Activated naive CD8-positive, alpha-beta T cell treated with anti-CD3 and anti-CD28 coated beads, Interleukin-2, amount 50 U/mL, for 16 hours (primary cell): Measurements from ENCODE around the gene PRRC2A.

Experiments
- DNase-seq: peaks from one replicate; pipeline ENCODE4 v3.0.0-alpha.2; 2020; ENCODE audit warnings: low read depth, low spot score

Gene PRRC2A

DNA sequence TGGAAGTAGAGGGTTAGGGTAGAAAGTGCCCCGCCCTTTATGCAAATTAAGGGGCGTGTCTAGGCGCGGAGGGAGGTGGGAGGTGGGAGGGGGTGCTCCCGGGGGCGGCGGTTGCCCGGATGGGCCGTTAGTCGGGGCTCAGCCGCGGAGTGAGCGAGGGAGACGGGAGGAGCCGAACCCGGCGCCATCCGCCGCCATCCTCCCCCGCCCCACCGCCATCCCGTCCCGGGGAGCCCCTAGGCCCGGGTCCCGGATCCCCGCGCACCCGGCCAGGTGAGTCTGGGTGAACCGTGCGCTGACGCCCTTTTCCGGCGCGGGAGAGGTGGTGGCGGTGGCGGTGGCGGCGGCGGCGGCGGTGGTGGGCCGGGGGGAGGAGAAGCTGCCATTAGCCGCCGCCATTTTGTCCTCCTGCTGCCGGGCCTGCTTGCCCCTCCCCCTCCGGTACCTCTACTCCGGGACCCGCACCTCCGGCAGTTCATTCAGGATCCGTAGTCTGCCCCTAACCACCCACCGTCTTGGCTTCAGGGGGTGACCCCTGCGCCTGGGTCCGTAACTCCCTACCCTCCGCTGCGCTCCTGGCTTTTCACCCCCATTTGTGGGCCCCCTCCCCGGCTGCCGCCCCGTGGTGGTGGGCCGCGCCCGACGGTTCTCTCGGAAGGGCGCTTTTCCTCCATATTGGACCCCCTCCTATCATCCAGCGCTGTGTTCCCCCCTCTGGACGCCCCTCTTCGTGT, at the start of gene PRRC2A:
TSS of gene PRRC2A (plus strand) at position 130 of the 734 bp plus-strand sequence. CDS start 2,075 bp downstream, outside the sequence.
- DNase-seq, result peak; percentile 57

DNA sequence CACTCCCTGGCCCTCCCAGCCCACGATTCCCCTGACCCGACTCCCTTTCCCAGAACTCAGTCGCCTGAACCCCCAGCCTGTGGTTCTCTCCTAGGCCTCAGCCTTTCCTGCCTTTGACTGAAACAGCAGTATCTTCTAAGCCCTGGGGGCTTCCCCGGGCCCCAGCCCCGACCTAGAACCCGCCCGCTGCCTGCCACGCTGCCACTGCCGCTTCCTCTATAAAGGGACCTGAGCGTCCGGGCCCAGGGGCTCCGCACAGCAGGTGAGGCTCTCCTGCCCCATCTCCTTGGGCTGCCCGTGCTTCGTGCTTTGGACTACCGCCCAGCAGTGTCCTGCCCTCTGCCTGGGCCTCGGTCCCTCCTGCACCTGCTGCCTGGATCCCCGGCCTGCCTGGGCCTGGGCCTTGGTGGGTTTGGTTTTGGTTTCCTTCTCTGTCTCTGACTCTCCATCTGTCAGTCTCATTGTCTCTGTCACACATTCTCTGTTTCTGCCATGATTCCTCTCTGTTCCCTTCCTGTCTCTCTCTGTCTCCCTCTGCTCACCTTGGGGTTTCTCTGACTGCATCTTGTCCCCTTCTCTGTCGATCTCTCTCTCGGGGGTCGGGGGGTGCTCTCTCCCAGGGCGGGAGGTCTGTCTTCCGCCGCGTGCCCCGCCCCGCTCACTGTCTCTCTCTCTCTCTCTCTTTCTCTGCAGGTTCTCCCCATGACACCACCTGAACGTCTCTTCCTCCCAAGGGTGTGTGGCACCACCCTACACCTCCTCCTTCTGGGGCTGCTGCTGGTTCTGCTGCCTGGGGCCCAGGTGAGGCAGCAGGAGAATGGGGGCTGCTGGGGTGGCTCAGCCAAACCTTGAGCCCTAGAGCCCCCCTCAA, 48.2 kb upstream of the PRRC2A start, which contains the start of gene LTA:
TSS of gene LTA (plus strand) at position 249 of the 871 bp plus-strand sequence. CDS start at position 703, 454 bp downstream.
- DNase-seq, result peak; percentile 50

DNA sequence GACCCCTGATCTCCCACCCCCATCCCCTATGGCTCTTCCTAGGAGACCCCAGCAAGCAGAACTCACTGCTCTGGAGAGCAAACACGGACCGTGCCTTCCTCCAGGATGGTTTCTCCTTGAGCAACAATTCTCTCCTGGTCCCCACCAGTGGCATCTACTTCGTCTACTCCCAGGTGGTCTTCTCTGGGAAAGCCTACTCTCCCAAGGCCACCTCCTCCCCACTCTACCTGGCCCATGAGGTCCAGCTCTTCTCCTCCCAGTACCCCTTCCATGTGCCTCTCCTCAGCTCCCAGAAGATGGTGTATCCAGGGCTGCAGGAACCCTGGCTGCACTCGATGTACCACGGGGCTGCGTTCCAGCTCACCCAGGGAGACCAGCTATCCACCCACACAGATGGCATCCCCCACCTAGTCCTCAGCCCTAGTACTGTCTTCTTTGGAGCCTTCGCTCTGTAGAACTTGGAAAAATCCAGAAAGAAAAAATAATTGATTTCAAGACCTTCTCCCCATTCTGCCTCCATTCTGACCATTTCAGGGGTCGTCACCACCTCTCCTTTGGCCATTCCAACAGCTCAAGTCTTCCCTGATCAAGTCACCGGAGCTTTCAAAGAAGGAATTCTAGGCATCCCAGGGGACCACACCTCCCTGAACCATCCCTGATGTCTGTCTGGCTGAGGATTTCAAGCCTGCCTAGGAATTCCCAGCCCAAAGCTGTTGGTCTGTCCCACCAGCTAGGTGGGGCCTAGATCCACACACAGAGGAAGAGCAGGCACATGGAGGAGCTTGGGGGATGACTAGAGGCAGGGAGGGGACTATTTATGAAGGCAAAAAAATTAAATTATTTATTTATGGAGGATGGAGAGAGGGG, 47.0 kb upstream of the PRRC2A start:
- DNase-seq, result no peak

DNA sequence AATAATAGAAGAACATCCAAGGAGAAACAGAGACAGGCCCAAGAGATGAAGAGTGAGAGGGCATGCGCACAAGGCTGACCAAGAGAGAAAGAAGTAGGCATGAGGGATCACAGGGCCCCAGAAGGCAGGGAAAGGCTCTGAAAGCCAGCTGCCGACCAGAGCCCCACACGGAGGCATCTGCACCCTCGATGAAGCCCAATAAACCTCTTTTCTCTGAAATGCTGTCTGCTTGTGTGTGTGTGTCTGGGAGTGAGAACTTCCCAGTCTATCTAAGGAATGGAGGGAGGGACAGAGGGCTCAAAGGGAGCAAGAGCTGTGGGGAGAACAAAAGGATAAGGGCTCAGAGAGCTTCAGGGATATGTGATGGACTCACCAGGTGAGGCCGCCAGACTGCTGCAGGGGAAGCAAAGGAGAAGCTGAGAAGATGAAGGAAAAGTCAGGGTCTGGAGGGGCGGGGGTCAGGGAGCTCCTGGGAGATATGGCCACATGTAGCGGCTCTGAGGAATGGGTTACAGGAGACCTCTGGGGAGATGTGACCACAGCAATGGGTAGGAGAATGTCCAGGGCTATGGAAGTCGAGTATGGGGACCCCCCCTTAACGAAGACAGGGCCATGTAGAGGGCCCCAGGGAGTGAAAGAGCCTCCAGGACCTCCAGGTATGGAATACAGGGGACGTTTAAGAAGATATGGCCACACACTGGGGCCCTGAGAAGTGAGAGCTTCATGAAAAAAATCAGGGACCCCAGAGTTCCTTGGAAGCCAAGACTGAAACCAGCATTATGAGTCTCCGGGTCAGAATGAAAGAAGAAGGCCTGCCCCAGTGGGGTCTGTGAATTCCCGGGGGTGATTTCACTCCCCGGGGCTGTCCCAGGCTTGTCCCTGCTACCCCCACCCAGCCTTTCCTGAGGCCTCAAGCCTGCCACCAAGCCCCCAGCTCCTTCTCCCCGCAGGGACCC, 46.1 kb upstream of the PRRC2A start:
- DNase-seq, result no peak

DNA sequence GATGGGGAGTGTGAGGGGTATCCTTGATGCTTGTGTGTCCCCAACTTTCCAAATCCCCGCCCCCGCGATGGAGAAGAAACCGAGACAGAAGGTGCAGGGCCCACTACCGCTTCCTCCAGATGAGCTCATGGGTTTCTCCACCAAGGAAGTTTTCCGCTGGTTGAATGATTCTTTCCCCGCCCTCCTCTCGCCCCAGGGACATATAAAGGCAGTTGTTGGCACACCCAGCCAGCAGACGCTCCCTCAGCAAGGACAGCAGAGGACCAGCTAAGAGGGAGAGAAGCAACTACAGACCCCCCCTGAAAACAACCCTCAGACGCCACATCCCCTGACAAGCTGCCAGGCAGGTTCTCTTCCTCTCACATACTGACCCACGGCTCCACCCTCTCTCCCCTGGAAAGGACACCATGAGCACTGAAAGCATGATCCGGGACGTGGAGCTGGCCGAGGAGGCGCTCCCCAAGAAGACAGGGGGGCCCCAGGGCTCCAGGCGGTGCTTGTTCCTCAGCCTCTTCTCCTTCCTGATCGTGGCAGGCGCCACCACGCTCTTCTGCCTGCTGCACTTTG, 45.1 kb upstream of the PRRC2A start, which contains the start of gene TNF:
TSS of gene TNF (plus strand) at position 231 of the 567 bp plus-strand sequence. CDS start at position 408, 177 bp downstream.
- DNase-seq, result no peak

DNA sequence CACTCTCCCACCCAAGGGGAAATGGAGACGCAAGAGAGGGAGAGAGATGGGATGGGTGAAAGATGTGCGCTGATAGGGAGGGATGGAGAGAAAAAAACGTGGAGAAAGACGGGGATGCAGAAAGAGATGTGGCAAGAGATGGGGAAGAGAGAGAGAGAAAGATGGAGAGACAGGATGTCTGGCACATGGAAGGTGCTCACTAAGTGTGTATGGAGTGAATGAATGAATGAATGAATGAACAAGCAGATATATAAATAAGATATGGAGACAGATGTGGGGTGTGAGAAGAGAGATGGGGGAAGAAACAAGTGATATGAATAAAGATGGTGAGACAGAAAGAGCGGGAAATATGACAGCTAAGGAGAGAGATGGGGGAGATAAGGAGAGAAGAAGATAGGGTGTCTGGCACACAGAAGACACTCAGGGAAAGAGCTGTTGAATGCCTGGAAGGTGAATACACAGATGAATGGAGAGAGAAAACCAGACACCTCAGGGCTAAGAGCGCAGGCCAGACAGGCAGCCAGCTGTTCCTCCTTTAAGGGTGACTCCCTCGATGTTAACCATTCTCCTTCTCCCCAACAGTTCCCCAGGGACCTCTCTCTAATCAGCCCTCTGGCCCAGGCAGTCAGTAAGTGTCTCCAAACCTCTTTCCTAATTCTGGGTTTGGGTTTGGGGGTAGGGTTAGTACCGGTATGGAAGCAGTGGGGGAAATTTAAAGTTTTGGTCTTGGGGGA, 44.4 kb upstream of the PRRC2A start:
- DNase-seq, result no peak

DNA sequence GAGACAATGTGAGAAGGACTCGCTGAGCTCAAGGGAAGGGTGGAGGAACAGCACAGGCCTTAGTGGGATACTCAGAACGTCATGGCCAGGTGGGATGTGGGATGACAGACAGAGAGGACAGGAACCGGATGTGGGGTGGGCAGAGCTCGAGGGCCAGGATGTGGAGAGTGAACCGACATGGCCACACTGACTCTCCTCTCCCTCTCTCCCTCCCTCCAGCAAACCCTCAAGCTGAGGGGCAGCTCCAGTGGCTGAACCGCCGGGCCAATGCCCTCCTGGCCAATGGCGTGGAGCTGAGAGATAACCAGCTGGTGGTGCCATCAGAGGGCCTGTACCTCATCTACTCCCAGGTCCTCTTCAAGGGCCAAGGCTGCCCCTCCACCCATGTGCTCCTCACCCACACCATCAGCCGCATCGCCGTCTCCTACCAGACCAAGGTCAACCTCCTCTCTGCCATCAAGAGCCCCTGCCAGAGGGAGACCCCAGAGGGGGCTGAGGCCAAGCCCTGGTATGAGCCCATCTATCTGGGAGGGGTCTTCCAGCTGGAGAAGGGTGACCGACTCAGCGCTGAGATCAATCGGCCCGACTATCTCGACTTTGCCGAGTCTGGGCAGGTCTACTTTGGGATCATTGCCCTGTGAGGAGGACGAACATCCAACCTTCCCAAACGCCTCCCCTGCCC, 43.5 kb upstream of the PRRC2A start:
- no peak for DNase-seq

DNA sequence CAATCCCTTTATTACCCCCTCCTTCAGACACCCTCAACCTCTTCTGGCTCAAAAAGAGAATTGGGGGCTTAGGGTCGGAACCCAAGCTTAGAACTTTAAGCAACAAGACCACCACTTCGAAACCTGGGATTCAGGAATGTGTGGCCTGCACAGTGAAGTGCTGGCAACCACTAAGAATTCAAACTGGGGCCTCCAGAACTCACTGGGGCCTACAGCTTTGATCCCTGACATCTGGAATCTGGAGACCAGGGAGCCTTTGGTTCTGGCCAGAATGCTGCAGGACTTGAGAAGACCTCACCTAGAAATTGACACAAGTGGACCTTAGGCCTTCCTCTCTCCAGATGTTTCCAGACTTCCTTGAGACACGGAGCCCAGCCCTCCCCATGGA, 42.9 kb upstream of the PRRC2A start:
- no peak for DNase-seq

DNA sequence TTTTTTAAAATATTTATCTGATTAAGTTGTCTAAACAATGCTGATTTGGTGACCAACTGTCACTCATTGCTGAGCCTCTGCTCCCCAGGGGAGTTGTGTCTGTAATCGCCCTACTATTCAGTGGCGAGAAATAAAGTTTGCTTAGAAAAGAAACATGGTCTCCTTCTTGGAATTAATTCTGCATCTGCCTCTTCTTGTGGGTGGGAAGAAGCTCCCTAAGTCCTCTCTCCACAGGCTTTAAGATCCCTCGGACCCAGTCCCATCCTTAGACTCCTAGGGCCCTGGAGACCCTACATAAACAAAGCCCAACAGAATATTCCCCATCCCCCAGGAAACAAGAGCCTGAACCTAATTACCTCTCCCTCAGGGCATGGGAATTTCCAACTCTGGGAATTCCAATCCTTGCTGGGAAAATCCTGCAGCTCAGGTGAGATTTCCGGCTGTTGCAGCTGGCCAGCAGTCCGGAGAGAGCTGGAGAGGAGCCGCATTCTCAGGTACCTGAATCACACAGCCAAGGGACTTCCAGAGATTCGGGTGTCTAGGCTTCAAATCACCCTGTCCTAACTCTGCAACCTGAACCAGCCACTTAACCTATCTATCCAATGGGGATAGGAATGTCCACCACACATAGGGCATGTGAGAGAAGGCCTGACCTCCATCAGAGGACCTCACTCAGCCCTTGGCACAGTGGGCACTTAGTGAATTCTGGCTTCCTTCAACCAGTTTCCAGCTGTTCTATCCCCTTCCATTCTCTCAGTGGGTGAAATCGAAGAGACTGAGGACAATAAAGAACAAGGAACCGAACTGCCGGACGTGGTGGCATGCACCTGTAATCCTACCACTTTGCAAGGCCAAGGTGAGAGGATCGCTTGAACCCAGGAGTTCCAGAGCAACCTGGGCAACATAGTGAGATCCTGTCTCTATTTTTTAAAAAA, 42.1 kb upstream of the PRRC2A start:
- no peak for DNase-seq

DNA sequence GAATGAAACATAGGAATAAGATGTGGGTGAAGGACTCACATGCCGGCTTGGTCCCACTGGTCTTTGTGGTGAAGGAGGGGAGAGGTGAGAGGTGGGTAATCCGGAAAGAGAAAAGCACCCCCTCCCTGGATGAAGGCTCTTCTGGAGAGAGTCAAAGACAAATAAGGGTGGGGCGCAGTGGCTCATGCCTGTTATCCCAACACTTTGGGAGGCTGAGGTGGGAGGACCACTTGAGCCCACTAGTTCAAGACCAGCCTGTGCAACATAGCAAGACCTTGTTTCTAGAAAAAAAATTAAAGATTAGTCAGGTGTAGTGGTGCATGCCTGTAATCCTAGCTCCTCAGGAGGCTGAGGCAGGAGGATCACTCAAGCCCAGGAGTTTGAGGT, 41.4 kb upstream of the PRRC2A start:
- DNase-seq, result no peak

DNA sequence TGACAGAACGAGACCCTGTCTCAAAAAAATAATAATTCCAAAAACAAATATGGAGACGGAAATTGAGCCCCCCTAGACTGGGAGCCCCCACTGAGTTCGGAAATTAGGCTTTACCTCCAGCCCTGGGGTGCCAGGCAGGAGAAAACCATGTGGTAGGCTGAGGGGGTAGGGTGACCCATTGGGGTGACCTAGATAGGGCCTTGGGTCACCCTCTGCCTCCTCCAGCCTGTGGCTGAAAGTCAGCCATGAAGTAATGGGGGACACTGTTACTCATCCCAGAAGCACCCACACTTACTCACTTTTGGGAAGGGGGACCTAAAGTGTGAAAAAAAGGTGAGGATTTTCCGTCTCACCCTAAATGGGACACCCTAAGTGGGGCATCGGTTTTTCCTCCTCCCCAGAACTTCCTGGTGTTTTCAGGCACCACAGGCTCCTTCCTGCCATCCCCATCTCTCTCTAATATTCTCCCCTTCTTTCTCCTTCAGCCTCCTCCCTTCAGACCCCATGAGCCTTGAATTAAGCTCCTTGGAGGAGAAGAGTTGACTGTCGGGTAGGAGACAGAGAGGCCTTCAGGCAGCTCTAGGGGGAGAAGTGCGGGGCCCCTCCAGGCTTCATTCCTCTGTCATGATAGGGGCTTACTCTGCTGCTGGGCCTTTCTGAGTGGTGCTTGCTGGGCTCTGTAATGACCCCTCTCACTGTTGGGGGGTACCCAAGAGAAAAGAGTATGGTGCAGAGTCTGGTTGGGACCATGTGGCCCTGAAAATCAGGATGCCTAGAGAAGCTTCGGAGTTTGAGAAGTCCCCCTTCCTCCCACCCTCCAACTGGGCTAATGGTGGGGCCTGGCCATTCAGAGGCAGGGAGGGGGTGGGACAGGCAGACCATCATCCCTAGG, 40.7 kb upstream of the PRRC2A start:
- DNase-seq, result no peak

DNA sequence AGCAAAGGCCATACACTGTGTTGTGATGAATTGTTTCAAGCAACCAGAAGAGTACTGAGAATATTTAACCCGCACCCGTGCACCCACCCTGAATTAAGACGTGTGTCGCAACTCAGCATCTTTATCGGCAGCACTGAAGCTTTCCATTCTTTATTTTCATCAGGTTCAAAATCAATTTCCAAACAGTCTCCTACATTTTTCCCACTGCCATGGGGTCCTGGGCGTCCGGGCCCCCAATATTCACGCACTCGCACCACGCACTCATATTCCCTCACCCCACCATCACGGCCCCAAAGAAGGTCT, 40.1 kb upstream of the PRRC2A start:
- DNase-seq, result no peak

DNA sequence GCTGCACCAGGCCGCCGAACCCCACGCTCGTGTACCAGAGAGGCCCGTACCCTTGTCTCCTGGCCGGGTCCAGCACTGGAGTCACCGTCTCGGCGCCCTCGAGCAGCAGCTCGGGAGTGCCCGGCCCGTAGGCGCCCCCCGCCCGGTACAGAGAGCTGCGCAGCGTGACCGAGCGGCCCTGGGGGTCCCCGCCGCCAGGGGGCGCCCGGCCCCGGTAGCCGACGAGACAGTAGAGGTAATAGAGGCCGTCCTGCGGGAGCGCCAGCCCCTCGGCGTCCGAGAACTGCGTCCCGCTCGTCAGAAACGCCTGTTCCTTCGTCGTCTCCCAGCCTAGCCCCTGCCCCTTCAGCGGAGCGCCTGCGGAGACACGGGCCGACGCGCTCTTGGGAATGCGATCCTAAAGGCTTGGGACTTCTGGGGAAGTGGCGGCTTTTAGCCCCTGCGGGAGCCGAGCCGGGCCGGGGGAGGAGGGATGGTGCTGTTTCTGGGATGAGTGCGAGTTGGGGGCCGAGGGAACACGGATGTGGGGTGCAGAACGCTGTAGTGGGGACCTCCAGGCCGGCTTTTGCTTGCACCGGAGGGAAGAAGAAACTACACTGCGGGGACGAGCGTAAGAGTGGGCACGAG, 39.6 kb upstream of the PRRC2A start:
- peak; percentile 75 for DNase-seq

DNA sequence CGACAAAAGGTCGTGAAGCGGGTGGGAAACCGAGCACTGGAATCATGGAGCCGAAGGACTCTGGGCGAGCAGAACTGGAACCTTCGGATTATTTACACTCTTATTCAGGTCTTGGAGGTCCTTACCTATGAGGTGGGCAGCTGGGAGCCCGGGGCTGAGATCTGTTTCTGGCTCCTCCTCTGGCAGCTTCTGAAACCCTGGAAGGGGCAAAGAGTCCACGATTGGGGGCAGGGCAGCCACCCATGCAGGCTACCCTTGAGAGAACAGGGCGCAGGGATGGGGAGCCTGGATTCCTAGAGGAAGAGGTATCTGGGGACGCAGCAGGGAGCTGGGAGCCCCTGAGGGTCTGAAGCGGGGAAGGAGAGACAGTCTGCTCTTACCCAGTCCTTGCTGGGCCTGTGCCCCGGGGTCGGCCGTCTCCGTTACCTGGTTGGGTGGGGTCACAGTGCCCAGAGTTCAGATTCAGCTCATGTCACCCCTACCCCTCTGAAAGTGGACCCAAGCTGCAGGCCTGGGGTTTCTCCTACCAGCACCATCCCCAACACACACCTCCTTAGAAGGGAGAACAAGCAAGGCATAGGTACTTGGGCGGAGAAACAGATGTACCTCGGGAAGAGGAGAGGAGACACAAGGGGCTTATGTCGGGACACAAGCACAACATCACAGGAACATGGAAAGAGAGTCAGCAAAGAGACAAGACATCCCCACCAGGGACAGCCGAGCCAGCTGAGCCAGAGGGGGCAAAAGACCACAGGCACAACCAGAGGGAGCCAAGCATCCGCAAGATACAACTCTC, 38.9 kb upstream of the PRRC2A start:
- DNase-seq, result no peak

DNA sequence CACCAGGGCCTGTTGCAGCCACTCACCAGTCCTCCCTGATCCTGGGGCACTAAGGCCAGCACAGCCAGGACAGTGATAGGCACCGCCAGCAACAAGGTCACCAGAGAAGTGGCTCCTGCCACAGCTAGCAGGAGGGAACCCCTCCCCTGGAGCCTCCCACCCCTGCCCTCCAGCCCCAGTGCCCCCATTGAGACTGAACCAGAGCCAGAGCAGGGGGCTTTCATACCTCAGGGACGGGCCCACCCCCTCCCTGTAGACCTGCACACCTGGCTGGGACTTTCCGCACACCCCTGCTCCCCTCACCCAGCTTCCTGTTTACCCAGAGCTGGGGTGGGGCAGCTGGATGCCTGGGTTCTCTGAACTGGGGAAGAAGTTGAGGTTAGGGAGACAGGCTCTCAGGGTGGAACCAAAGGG, 38.3 kb upstream of the PRRC2A start, which contains the start of gene LTB:
TSS of gene LTB (minus strand) at position 195 of the 414 bp plus-strand sequence. CDS start at position 188, 7 bp downstream.
- no peak for DNase-seq
